ENCODE results near the gene GPRIN2. TPM values are rescaled to one million over a fixed set of nuclear protein-coding genes. Genes with fewer than 3 reads are reported as not detected.
"Not testable (repeated sequence)": the region's sequence is repeated elsewhere in the genome, so short reads cannot be mapped to it uniquely, and the experiment has no call there.

The GPRIN2 gene
- total RNA-seq, 4 donors from 2014 or later = 0.46 to 0.50 TPM; not detected in 2

- not testable (repeated sequence) for DNase-seq (ENCODE audit: low spot score); ATAC-seq (ENCODE audit: low FRiP score)
Observed at GRCh38 chr10:46573884-46574283, 17.4 kb upstream of the GPRIN2 start.

GRCh38 chr10:46573314-46573713 is 16.9 kb upstream of the GPRIN2 start:
- not testable (repeated sequence) for DNase-seq (ENCODE audit: low spot score); ATAC-seq (ENCODE audit: low FRiP score)

DNA sequence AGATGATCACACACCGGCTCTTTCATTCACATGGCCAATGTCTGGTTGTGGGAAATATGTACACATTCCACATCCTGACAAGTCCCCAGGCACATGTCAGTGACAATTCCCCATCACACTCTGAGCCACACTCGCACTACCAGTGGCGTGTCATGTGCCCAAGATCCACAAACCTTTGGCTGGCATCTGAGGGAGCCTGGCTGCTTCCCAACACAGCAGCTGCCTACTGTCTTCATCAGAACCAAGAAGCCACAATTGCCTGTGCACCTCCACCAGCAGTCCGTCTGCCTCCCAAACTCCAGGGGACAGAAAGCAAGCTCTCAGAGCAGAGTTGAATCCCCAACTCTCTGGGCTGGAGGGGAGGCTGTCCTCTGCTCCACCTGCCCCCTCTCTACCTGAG is 16.3 kb upstream of the GPRIN2 start:
- not testable (repeated sequence) for ATAC-seq (ENCODE audit: low FRiP score); DNase-seq (ENCODE audit: low spot score)

DNA sequence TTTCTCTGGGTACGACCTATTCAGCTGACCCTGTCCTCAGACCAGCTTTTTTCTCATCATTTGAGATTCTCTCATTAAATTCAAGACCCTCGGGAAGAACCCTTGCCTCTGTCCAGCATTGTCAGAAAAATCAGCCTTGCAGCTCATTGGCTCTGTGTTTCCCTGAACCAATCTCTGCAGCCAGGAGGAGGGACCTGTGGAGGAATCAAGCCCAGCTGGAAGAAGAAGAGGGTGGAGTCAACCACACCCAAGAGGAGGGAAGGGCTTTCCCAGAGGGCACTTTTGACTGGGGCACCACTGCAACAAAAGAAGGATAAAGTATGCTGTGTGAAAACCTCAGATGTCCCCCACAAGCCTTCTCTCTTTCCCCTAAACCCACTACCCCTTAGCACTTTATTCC is 14.2 kb upstream of the GPRIN2 start:
- not testable (repeated sequence) for ATAC-seq (ENCODE audit: low FRiP score); DNase-seq (ENCODE audit: low spot score)

DNA sequence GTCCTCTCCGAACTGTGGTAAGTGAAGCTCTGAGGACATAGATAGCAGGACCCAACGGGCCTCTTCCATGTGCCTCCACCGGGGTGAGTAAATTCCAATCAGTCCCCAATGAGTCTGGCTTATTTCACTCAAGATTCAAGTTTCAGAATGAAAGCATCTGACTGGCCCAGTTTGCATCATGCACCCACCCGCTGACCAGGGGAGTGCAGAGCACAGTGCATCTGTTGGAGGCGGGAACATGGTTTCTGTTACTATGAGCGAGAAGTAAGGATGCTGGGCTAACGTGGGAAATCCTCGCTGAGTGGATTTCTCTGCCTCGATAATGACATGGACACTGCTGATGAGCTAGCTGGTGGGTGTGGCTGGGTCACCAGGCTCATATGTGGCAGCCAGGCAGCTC is 10.7 kb upstream of the GPRIN2 start:
- DNase-seq (ENCODE audit: low spot score); ATAC-seq (ENCODE audit: low FRiP score): not testable (repeated sequence)

GRCh38 chr10:46565591-46566332 is 9.3 kb upstream of the GPRIN2 start:
- ATAC-seq (ENCODE audit: low FRiP score) (peak; percentile 77), DNase-seq (ENCODE audit: low spot score) (peak; percentile 34)

DNA sequence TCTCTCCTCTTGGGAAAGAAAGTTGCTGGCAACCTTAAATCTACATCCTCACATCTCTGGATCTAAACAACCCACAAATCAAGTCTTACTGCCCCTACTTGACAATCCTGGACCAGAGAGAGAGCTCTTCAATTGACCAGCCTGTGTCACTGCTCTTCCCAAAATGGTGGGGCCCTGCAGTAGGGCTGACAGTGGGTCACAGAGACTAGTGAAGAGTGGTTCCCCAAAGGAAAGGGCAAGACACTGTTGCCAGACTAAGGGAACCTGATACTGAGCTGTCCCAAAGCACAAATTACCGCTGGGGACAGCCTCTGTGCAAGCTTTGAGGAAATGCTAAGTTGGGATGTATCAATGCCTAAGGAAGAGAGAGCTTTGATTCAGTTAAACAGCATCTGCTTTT is 4.5 kb upstream of the GPRIN2 start:
- no peak for DNase-seq (ENCODE audit: low spot score)
- no peak for ATAC-seq (ENCODE audit: low FRiP score)
- TF ChIP-seq CTCF (IDR thresholded peaks at IDR 0.05) = no peak

DNA sequence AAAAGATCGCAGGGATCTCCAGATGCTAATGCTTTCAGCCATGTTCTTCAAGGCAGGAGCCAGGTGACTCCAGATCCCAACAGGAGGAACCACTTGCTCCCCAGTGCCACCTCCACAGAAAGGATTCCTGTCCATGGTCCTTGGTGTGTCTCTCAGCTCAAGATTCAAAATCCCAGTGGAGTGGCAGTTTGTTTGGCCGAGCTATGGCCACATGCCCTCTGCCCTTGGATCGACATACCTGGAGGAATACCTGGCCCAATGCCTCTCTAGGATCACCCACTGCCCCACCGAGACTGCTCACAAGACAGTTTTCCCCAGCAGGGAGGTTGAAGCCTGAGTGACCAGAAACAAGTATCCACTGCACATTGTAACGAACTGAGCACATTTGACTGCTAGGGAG is 3.9 kb upstream of the GPRIN2 start:
- TF ChIP-seq CTCF (IDR thresholded peaks at IDR 0.05) = no peak
- ATAC-seq (ENCODE audit: low FRiP score) (no peak), DNase-seq (ENCODE audit: low spot score) (no peak)

DNA sequence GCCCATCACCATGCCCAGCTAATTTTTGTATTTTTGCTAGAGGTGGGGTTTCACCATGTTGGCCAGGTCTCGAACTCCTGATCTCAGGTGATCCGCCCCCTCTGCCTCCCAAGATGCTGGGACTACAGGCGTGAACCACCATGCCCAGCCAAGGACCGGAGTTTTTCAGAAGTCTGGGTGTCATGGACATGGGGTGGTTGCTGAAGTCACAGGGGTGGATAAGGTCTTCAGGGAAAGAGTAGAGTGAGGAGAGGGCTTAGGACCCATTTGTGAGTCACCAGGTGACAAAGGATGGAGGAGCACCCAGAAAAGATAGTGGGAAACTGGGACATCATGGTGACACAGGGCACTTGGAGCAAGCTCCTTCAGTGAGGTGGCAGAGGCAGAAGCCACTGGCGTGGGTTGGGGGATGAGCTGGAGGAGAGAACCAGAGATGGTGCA is 2.8 kb upstream of the GPRIN2 start:
- no peak for ATAC-seq (ENCODE audit: low FRiP score)
- DNase-seq (ENCODE audit: low spot score) = no peak
- TF ChIP-seq CTCF (IDR thresholded peaks at IDR 0.05) = no peak

GRCh38 chr10:46558392-46559185 is 2.1 kb upstream of the GPRIN2 start:
- DNase-seq (ENCODE audit: low spot score) (no peak), ATAC-seq (ENCODE audit: low FRiP score) (no peak)
- TF ChIP-seq CTCF (IDR thresholded peaks at IDR 0.05) = no peak

All from omental fat pad (tissue), 4 donors.